Measurements from ENCODE around the gene POLQ.
"Not testable (repeated sequence)": the region's sequence is repeated elsewhere in the genome, so short reads cannot be mapped to it uniquely, and the experiment has no call there.

POLQ gene

DNA sequence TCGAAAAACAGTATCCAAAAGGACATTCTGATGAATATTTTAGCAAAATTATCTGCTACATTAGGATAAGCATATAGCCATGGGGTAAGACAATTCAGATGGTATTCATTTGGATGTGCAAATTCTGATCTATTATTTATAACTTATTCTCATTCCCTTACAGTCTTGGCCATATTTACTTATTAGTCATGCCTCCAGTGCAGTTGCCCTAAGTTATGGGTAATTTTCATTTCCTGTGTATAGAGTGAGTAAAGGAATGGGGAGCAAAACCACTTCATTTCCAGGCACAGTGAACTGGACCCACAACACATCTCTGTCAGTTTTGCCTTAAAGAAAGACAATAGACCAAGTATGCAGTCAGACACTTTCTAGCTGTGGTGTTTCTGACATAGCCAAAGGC lies 134.3 kb downstream of the POLQ start:
- no peak for DNase-seq

GRCh38 chr3:121405631-121406030 lies 140.2 kb downstream of the POLQ start:
- no peak for DNase-seq

- no peak for DNase-seq
Observed at GRCh38 chr3:121399820-121400219, 146.0 kb downstream of the POLQ start.

- not testable (repeated sequence) for DNase-seq
Observed at GRCh38 chr3:121398051-121398450, 147.7 kb downstream of the POLQ start.

- not testable (repeated sequence) for DNase-seq
Observed at GRCh38 chr3:121395967-121396366, 149.8 kb downstream of the POLQ start.

DNA sequence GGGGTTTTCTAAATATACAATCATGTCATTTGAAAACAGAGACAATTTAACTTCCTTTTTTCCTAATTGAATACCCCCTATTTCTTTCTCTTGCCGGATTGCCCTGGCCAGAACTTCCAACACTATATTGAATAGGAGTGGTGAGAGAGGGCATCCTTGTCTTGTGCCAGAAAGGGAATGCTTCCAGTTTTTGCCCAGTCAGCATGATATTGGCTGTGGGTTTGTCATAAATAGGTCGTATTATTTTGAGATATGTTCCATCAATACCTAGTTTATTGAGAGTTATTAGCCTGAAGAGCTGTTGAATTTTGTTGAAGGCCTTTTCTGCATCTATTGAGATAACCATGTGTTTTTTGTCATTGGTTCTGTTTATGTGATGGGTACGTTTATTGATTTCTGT lies 157.5 kb downstream of the POLQ start:
- DNase-seq: not testable (repeated sequence)

Measured in hematopoietic multipotent progenitor cell treated with erythropoietin and hydrocortisone succinate and interleukin-3 and kit ligand, for 6 days (in vitro differentiated cells).